Ovary (tissue), 3 donors: ENCODE results near the gene LCP2.

Experiments used
- POLR2A ChIP-seq: fragments of 450-650 bp; IDR thresholded peaks from one replicate; pipeline ENCODE4 v1.6.1; 2017; ENCODE audit warnings: antibody characterized with exemption, mild to moderate bottlenecking, moderate library complexity
- TF ChIP-seq, protein P1 (sequence below), 3 donors: fragments of 450-650 bp in 2 of 3; fragments of 200-600 bp in 1 of 3; IDR thresholded peaks; one replicate each; pipeline versions ENCODE4 v1.5.1 to v1.8.0; 2016 to 2022; ENCODE audit warnings: antibody characterized with exemption in 3 of 3, mild to moderate bottlenecking in 1 of 3
- donor health status: DM: no; HTN: no; CAD: no.

DNA sequence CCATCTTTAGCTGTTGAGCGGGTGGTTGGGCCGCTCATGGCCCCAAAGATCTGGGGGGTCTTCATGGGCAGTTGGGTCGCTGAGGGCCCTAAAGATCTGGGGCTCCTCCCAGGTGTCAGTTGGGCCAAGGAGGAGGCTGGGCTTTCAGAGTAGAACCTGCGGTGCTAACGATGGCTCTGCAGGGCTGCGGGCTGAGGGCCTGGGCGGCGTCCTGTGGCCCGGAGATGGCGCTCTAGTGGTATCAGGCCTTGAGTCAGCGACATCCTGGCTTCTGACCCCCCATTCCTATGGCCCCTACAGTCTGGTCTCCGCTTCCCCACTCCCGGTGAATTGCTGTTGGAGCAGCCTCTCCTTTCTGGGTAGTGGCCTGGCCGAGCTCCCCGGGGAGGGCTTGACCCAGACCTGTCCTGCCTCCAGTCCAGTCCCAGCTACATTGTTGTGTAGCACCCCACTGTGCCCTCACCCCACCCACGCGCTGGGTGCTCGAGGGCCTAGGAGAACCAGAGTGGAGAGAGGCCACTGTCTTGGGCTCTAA lies 64.2 kb downstream of the LCP2 start:
- TF ChIP-seq, protein P1, sequence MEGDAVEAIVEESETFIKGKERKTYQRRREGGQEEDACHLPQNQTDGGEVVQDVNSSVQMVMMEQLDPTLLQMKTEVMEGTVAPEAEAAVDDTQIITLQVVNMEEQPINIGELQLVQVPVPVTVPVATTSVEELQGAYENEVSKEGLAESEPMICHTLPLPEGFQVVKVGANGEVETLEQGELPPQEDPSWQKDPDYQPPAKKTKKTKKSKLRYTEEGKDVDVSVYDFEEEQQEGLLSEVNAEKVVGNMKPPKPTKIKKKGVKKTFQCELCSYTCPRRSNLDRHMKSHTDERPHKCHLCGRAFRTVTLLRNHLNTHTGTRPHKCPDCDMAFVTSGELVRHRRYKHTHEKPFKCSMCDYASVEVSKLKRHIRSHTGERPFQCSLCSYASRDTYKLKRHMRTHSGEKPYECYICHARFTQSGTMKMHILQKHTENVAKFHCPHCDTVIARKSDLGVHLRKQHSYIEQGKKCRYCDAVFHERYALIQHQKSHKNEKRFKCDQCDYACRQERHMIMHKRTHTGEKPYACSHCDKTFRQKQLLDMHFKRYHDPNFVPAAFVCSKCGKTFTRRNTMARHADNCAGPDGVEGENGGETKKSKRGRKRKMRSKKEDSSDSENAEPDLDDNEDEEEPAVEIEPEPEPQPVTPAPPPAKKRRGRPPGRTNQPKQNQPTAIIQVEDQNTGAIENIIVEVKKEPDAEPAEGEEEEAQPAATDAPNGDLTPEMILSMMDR (IDR thresholded peaks at IDR 0.05) = no peak
- no peak for TF ChIP-seq POLR2A
